Body of pancreas (tissue), 4 donors: ENCODE results near the gene CDHR1.

Experiments used
- POLR2A ChIP-seq, 3 donors: fragments of 450-650 bp; IDR thresholded peaks; one replicate each; pipeline ENCODE4 v1.6.1; 2016; ENCODE audit warnings: antibody characterized with exemption in 3 of 3, mild to moderate bottlenecking in 2 of 3
- TF ChIP-seq, protein P1 (sequence below), 7 experiments: fragments of 450-650 bp in 4 of 7; fragments of 200-600 bp in 3 of 7; sonication (generic) in 3 of 7; IDR thresholded peaks; one replicate each; pipeline ENCODE4 v1.5.1; 2016 to 2019; ENCODE audit warnings: antibody characterized with exemption in 7 of 7

DNA sequence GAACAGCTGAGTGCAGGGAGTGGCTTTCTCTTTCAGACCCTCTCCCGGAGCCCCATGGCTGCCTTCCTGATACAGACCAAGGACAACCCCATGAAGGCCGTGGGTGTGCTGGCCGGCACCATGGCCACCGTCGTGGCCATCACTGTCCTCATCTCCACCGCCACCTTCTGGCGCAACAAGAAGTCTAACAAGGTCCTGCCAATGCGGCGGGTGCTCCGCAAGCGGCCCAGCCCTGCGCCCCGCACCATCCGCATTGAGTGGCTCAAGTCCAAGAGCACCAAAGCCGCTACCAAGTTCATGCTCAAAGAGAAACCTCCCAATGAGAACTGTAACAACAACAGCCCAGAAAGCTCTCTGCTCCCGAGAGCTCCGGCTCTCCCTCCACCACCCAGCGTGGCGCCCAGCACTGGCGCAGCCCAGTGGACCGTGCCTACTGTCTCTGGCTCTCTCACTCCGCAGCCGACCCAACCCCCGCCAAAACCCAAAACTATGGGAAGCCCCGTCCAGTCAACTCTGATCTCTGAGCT, 19.8 kb downstream of the CDHR1 start:
- TF ChIP-seq, protein P1, sequence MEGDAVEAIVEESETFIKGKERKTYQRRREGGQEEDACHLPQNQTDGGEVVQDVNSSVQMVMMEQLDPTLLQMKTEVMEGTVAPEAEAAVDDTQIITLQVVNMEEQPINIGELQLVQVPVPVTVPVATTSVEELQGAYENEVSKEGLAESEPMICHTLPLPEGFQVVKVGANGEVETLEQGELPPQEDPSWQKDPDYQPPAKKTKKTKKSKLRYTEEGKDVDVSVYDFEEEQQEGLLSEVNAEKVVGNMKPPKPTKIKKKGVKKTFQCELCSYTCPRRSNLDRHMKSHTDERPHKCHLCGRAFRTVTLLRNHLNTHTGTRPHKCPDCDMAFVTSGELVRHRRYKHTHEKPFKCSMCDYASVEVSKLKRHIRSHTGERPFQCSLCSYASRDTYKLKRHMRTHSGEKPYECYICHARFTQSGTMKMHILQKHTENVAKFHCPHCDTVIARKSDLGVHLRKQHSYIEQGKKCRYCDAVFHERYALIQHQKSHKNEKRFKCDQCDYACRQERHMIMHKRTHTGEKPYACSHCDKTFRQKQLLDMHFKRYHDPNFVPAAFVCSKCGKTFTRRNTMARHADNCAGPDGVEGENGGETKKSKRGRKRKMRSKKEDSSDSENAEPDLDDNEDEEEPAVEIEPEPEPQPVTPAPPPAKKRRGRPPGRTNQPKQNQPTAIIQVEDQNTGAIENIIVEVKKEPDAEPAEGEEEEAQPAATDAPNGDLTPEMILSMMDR (IDR thresholded peaks at IDR 0.05), result no peak
- no peak for TF ChIP-seq POLR2A (IDR thresholded peaks at IDR 0.05)
